ENCODE data around the gene MID1. TPM values are rescaled to one million over a fixed set of nuclear protein-coding genes. Genes with fewer than 3 reads are reported as not detected.

Gene MID1, protein sequence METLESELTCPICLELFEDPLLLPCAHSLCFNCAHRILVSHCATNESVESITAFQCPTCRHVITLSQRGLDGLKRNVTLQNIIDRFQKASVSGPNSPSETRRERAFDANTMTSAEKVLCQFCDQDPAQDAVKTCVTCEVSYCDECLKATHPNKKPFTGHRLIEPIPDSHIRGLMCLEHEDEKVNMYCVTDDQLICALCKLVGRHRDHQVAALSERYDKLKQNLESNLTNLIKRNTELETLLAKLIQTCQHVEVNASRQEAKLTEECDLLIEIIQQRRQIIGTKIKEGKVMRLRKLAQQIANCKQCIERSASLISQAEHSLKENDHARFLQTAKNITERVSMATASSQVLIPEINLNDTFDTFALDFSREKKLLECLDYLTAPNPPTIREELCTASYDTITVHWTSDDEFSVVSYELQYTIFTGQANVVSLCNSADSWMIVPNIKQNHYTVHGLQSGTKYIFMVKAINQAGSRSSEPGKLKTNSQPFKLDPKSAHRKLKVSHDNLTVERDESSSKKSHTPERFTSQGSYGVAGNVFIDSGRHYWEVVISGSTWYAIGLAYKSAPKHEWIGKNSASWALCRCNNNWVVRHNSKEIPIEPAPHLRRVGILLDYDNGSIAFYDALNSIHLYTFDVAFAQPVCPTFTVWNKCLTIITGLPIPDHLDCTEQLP
- total RNA-seq = under 1 TPM in 1 of 2 donors, not detected in 1; 0.36 TPM

DNA sequence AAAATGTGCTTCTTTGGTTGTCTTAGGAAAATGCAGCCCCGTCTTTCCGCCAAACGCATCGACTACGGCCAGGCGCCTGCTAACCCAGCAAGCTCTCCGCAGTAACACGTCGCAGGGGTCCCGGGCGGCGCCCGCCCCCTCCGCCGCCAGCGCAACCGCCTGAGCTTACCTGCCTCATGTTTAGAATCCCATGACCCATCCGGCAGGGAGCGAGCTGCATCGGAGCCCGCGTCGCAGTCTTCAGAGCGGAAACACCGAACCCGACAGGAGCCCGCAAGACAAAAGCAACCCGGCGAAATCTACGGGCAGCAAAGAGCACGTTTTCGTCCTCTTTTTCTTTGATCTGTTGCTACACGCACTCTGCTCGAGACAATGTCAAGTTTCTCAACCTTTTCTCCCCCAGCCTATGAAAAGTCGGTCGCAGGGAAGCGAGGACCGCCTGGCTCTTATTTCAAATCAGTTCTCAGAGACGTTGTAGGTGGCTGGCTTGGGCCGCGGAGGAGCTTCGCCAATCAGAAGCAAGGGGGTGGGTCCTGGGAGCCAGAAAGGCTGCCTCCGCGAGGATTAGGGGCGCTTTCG lies at the start of gene MID1:
TSS of gene MID1 (minus strand) at position 465 of the 579 bp plus-strand sequence. CDS start 53,038 bp downstream, outside the sequence.
- Mint-ChIP-seq H3K4me1 (ENCODE audit: low read depth in 2 of 2) (peaks cover 11 to 12% of the 10 kb centered on the region in 2 donors), H3K36me3 (peaks cover 4% of the 10 kb centered on the region), H3K27ac (no peak within 1 kb of the TSS), H3K27me3 (peaks cover 24 to 33% of the 10 kb centered on the region in 2 donors), H3K9me3 (no peaks in the 10 kb centered on the region), H3K4me3 (peak within 1 kb of the TSS; percentile 75)
- DNase-seq (ENCODE audit: low spot score) (no peak), ATAC-seq (no peak)

DNA sequence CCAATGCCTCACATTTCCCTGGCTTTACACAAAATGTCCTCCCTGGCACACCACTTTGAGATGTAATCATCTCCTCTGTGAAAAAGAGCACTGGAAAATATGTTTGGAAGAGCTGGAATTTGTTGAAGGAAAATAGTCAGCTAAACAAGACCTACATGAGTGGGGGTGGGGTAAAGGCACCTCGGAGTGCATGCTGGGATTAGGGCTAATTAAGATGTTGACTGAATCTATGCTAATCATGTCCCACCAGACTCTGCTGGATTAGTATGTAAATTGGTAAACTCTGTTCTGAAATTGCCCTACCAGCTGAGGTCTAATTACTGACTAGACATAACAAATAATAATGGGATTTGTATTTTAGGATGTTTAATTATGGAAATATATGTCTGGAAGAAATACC lies 46.8 kb upstream of the MID1 start:
- DNase-seq (ENCODE audit: low spot score) (no peak), ATAC-seq (no peak)
- Mint-ChIP-seq H3K27me3 (no peaks in the 10 kb centered on the region), H3K36me3 (no peaks in the 10 kb centered on the region), H3K27ac (no peak overlapping the region), H3K4me1 (ENCODE audit: low read depth in 2 of 2) (no peaks in the 10 kb centered on the region), H3K4me3 (no peak overlapping the region), H3K9me3 (no peaks in the 10 kb centered on the region)

DNA sequence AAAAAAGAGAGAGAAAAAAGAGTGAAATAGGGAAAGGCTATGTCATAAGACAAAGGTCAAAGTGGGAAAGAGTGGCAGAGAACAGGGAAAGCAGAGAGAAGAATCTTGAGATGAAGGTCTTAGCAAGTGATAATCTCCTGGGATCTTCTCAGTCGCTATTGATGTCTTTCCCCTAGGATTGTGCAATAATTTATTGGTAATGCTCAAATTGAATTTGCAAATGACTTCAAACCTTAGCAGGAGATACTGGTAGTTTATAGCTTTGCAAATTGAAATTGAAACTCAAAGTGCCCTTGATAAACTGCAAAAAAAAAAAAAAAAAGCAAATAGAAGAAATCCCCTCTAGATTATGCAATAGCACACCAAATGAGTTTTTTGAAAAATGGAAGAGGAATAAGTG lies 45.7 kb upstream of the MID1 start:
- Mint-ChIP-seq H3K4me1 (ENCODE audit: low read depth in 2 of 2) (no peaks in the 10 kb centered on the region), H3K27me3 (no peaks in the 10 kb centered on the region), H3K27ac (no peak overlapping the region), H3K4me3 (no peak overlapping the region), H3K36me3 (no peaks in the 10 kb centered on the region), H3K9me3 (no peaks in the 10 kb centered on the region)
- no peak for DNase-seq (ENCODE audit: low spot score)
- no peak for ATAC-seq

DNA sequence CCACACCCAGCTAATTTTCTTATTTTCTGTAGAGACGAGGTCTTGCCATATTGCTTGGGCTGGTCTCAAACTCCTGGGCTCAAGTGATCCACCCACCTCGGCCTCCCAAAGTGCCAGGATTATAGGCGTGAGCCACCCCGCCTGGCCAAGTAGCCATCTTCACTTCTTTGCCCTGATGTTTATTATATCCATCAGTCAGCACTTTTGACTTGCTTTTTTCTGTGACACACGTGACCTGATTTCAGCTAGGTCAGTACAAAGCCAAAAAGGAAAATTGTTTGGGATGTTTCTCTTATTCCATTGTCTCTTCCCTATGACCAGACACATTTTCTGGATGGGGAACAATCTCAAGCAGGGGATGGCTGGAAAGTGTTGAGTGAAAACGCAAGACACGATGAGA lies 45.3 kb upstream of the MID1 start:
- no peak for DNase-seq (ENCODE audit: low spot score)
- H3K27ac Mint-ChIP-seq = no peak overlapping the region
- no peak for ATAC-seq
- no peaks in the 10 kb centered on the region for H3K9me3 Mint-ChIP-seq
- H3K36me3 Mint-ChIP-seq = no peaks in the 10 kb centered on the region
- H3K4me1 Mint-ChIP-seq (ENCODE audit: low read depth in 2 of 2) = no peaks in the 10 kb centered on the region
- no peaks in the 10 kb centered on the region for H3K27me3 Mint-ChIP-seq
- no peak overlapping the region for H3K4me3 Mint-ChIP-seq

DNA sequence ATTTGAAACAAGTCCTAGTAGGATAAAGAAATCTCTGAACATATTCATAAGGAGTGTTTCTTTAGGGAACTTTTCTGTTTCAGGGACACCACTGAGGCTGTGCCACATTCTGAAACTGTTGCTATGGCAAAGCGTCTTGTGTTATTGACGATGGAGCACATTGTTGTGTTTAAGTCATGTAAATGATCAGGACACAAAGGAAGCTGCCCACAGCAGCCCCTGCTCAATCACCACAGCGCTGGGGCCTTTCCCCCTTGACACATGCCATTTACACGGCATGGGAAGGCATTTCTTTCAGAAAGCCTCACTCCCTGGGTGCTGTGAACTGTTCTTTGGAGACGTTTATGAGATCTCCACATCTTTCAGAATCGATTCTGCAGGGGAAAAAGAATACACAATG lies 39.8 kb upstream of the MID1 start:
- Mint-ChIP-seq H3K27ac (no peak overlapping the region), H3K27me3 (peaks cover 0 to 4% of the 10 kb centered on the region in 2 donors), H3K9me3 (peaks cover 5% of the 10 kb centered on the region), H3K4me1 (ENCODE audit: low read depth in 2 of 2) (no peaks in the 10 kb centered on the region), H3K36me3 (no peaks in the 10 kb centered on the region), H3K4me3 (no peak overlapping the region)
- DNase-seq (ENCODE audit: low spot score) = no peak
- ATAC-seq = no peak

DNA sequence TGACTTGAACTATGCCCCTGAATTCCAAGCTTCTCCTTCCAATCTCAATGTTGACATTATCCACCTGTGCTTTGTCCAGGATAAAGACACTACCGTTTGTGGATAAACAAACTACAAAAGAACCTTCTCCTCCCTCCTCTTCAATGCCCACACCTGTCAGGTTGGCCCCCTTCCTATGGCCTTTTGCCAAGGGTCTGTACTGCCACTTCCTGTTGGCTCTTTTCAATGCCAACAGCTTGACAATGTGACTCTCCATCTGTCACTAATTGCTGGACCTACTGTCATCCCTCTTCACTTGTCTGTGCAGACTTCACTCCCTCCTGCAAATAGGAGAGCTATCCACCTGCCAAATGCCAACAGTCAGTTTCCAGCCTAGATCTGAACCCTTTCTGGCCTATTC lies 35.8 kb upstream of the MID1 start:
- no peaks in the 10 kb centered on the region for H3K4me1 Mint-ChIP-seq (ENCODE audit: low read depth in 2 of 2)
- H3K27me3 Mint-ChIP-seq = peaks cover 4 to 5% of the 10 kb centered on the region in 2 donors
- H3K36me3 Mint-ChIP-seq = no peaks in the 10 kb centered on the region
- ATAC-seq (no peak), DNase-seq (ENCODE audit: low spot score) (no peak)
- H3K9me3 Mint-ChIP-seq = peaks cover 7% of the 10 kb centered on the region
- H3K27ac Mint-ChIP-seq = no peak overlapping the region
- no peak overlapping the region for H3K4me3 Mint-ChIP-seq

DNA sequence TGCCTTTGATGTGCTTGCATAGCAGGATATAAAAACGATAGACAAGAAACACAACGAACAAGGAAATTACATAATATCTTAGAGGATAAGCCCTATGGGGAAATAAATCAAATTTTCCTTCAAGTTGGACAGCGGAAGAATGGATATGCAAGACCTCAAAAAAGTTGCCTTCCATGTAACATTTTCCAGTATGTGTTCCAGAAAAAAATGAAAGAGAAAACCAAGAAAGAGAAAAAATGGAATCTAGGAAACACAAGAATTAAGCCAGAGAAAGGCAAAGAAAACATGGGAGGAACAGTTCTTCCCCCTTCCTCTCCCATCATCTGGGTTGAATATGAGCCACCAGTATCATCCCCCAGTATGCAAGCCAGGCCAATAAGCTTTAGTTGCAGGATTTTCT lies 34.6 kb upstream of the MID1 start:
- no peak for ATAC-seq
- H3K4me1 Mint-ChIP-seq (ENCODE audit: low read depth in 2 of 2) = no peaks in the 10 kb centered on the region
- H3K27ac Mint-ChIP-seq = no peak overlapping the region
- H3K27me3 Mint-ChIP-seq = peaks cover 4 to 5% of the 10 kb centered on the region in 2 donors
- no peak for DNase-seq (ENCODE audit: low spot score)
- H3K4me3 Mint-ChIP-seq = no peak overlapping the region
- peaks cover 7% of the 10 kb centered on the region for H3K9me3 Mint-ChIP-seq
- no peaks in the 10 kb centered on the region for H3K36me3 Mint-ChIP-seq

DNA sequence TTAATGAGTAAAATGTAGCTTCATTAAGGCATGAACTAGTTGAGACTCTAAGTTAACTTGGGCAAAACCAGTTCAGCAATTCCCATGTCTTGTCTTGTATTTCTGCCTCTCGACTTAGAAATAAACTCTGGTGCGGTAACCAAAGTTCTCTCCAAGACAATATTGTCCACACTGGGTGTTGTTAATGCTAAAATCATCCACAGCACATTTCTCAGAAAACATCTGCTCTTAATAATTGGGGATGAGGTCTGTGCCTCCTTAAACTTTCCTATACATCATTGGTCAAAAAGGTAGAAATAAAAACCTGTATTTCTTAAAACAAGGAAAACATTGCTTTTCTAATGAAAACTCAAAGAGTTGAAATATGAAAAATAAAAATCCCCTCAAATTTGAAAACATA lies 32.9 kb upstream of the MID1 start:
- no peak overlapping the region for H3K27ac Mint-ChIP-seq
- no peaks in the 10 kb centered on the region for H3K36me3 Mint-ChIP-seq
- ATAC-seq = no peak

DNA sequence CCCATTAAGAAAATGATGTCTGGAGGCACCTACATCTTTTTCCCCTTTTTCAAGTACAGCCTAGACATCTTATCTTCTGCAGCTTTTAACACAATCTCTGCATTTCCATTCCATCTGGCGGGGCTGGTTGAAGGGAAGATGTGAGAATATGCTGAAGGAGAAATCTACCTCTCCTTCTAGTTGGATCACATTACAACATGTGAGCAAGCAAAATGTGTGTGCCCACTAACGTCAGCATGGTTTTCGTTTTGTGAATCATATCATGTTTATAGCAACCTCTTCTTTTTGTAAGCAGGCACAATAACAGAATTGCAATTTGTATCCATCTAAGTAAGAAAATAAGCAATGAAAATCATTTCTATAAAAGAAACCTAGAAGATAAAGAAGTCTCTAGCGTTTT lies 28.9 kb upstream of the MID1 start:
- no peaks in the 10 kb centered on the region for H3K4me1 Mint-ChIP-seq (ENCODE audit: low read depth in 2 of 2)
- ATAC-seq (no peak), DNase-seq (ENCODE audit: low spot score) (no peak)
- H3K27ac Mint-ChIP-seq = no peak overlapping the region
- peaks cover 6% of the 10 kb centered on the region for H3K9me3 Mint-ChIP-seq
- H3K27me3 Mint-ChIP-seq = peaks cover 2 to 5% of the 10 kb centered on the region in 2 donors
- H3K4me3 Mint-ChIP-seq = no peak overlapping the region
- H3K36me3 Mint-ChIP-seq = no peaks in the 10 kb centered on the region

More for the DNA sequence above, 32.9 kb upstream of the MID1 start:
- DNase-seq (ENCODE audit: low spot score) = no peak
- Mint-ChIP-seq H3K4me1 (ENCODE audit: low read depth in 2 of 2) (no peaks in the 10 kb centered on the region), H3K27me3 (peaks cover 4 to 5% of the 10 kb centered on the region in 2 donors), H3K4me3 (no peak overlapping the region), H3K9me3 (peaks cover 7% of the 10 kb centered on the region)

DNA sequence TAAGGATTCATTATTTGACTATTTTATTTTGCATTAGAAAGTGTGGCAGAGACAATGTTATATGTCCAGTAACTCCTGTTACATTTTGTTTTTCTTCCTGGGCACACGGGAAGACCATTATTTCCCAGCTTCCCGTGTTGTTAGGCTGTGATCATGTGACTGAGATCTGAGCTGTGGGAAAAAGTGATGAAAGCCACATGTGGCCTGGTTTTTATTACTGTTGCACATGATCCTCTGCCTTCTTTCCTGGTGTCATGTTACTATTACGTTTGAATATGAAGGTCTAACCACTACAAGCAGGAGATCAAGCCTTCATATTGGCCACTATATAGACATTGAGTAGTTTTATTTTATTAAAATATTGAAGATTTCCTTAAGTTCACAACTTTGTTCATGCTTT lies 28.2 kb upstream of the MID1 start:
- peaks cover 2 to 5% of the 10 kb centered on the region in 2 donors for H3K27me3 Mint-ChIP-seq
- no peaks in the 10 kb centered on the region for H3K4me1 Mint-ChIP-seq (ENCODE audit: low read depth in 2 of 2)
- no peak overlapping the region for H3K27ac Mint-ChIP-seq
- ATAC-seq (no peak), DNase-seq (ENCODE audit: low spot score) (no peak)
- peaks cover 6% of the 10 kb centered on the region for H3K9me3 Mint-ChIP-seq
- H3K36me3 Mint-ChIP-seq = no peaks in the 10 kb centered on the region
- no peak overlapping the region for H3K4me3 Mint-ChIP-seq

DNA sequence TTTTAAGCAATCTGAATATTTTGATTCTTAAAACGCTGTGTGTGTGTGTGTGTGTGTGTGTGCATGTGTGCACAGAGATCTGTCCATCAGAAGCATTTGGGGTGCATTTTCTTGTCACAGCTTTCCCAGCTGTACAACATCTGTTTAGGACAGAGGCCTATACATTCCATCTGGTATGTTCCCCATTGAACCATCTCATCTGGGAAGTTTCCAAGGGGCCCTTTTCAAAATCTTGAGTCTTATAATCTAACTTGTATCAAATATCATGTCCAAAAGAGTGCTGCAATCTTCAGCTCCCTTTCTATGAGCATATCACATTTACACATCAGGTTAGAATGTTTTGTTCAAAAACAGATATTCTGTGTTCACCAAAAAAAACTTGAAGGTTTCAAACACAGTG lies 16.5 kb upstream of the MID1 start:
- Mint-ChIP-seq H3K27ac (no peak overlapping the region), H3K9me3 (no peaks in the 10 kb centered on the region), H3K4me1 (ENCODE audit: low read depth in 2 of 2) (no peaks in the 10 kb centered on the region), H3K36me3 (no peaks in the 10 kb centered on the region), H3K27me3 (peaks cover 0 to 4% of the 10 kb centered on the region in 2 donors), H3K4me3 (no peak overlapping the region)
- no peak for DNase-seq (ENCODE audit: low spot score)
- no peak for ATAC-seq

DNA sequence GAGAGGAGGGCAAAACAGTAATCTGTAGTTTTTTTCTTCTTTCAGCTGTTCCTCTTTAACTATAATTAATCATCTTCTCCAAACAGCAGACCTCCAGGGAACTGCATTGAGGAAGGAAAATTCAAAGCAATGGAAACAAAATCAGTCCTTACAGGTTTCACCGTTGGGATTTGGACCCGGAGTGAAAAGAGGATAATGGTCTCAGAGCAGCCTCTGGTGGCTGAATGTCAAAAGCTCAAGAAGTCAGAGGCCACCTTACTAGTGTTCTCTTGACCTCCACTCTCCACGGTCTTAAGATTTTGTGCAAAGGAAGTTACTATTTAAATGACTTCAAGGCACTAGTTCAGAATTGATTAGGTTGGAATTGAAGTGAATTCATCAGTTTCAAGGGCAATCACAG lies 16.0 kb upstream of the MID1 start:
- no peak overlapping the region for H3K4me3 Mint-ChIP-seq
- peaks cover 0 to 4% of the 10 kb centered on the region in 2 donors for H3K27me3 Mint-ChIP-seq
- no peaks in the 10 kb centered on the region for H3K4me1 Mint-ChIP-seq (ENCODE audit: low read depth in 2 of 2)
- no peaks in the 10 kb centered on the region for H3K36me3 Mint-ChIP-seq
- DNase-seq (ENCODE audit: low spot score) = no peak
- no peak for ATAC-seq
- no peaks in the 10 kb centered on the region for H3K9me3 Mint-ChIP-seq
- no peak overlapping the region for H3K27ac Mint-ChIP-seq

DNA sequence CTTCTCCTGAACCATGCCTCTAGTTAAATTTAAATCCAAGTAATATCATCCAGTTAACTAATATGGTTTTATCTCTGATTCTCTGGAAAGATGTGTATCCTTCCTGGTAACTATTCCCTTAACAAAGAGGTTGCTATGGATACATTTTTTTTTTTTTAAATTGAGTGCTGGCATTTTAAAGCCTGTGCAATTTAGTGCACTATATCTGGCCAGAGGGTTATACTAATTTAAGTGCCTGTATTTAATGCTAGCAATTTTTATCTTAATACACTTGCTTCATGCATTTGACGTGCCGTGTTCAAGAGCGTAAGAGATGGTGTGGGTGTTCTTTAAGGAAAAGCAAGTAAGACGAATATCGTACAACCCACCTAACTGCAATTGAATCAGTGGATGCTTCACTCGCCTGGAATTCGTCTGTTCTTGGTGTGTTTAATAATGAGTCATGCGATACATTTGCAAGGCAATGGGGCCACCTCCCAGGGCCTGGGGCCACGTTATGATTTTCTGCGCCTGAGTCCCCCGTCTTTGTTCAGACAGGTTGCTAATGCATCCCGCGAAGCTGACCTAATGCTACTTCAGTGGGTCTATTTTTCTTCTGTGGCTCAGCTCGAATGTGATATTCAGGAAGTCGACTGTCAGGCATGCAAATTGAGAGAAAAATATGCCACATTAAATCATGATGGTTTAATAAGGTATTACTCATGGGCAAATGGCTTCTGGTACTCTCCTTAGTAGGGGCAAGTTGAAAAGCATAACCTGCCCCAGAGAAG lies 14.2 kb upstream of the MID1 start:
- Mint-ChIP-seq H3K4me3 (no peak overlapping the region), H3K4me1 (ENCODE audit: low read depth in 2 of 2) (no peaks in the 10 kb centered on the region), H3K9me3 (no peaks in the 10 kb centered on the region), H3K27ac (no peak overlapping the region), H3K36me3 (no peaks in the 10 kb centered on the region), H3K27me3 (peaks cover 11% of the 10 kb centered on the region in 2 donors)
- no peak for ATAC-seq
- DNase-seq (ENCODE audit: low spot score) = no peak

Data from natural killer cell treated with Interleukin-12 subunit alpha and Interleukin-12 subunit beta and Interleukin-15 and Interleukin-18, amount 100 ng/mL, for 72 hours (primary cell).